ENCODE data around the gene EEFSEC. TPM values are rescaled to one million over a fixed set of nuclear protein-coding genes. Genes with fewer than 3 reads are reported as not detected.

Gene EEFSEC
- polyA plus RNA-seq, 1 donor (not counting 4 experiments of a cell fraction or from before 2014, with no cell fraction given), result 8.7 TPM

GRCh38 chr3:128190501-128190900 is 37.2 kb downstream of the EEFSEC start:
- FAIRE-seq (no peak), DNase-seq (ENCODE audit: low read depth, low spot score) (no peak)
- Histone ChIP-seq H3K27ac (ENCODE audit: control insufficient read depth, insufficient read depth, low read length) (no peak overlapping the region), H3K4me2 (ENCODE audit: control insufficient read depth, extremely low read depth, insufficient read depth, low read depth, low read length) (no peak overlapping the region), H3K36me3 (ENCODE audit: control insufficient read depth in 2 of 2, extremely low read depth in 1 of 2, insufficient read depth in 2 of 2, low read length in 2 of 2) (no peaks in the 10 kb centered on the region), H4K20me1 (ENCODE audit: control insufficient read depth, extremely low read depth, insufficient read depth, low read length) (no peaks in the 10 kb centered on the region), H3K9me3 (ENCODE audit: control insufficient read depth, low read depth, low read length) (no peaks in the 10 kb centered on the region), H2AFZ (ENCODE audit: control insufficient read depth, low read length) (no peak overlapping the region), H3K4me3 (ENCODE audit: control insufficient read depth in 2 of 3, extremely low read depth in 1 of 3, insufficient read depth in 2 of 3, low read depth in 1 of 3, low read length in 3 of 3) (no peak overlapping the region), H3K27me3 (ENCODE audit: control insufficient read depth, extremely low read depth, insufficient read depth, low read length) (no peaks in the 10 kb centered on the region), H3K9me1 (ENCODE audit: control insufficient read depth, extremely low read depth, insufficient read depth, low read length) (no peaks in the 10 kb centered on the region), H3K4me1 (ENCODE audit: control insufficient read depth, extremely low read depth, insufficient read depth, low read length) (peaks cover 3% of the 10 kb centered on the region), H3K9ac (ENCODE audit: control insufficient read depth, extremely low read depth, insufficient read depth, low read length) (no peak overlapping the region), H3K79me2 (ENCODE audit: control insufficient read depth, insufficient read depth, low read length) (no peaks in the 10 kb centered on the region)
- no peak for TF ChIP-seq CTCF (optimal IDR thresholded peaks at IDR 0.05 in 1 of 3, IDR thresholded peaks at IDR 0.05 in 1 of 3, conservative IDR thresholded peaks at IDR 0.05 in 1 of 3; ENCODE audit: extremely low read depth in 1 of 3, insufficient read depth in 2 of 3, low read length in 3 of 3)
- TF ChIP-seq EZH2 (IDR thresholded peaks at IDR 0.05; ENCODE audit: low read length), result no peak
- dilution Hi-C loops (cut with MboI; ENCODE audit: extremely low pct_ligation_motif_present, low sequenced_read_pairs), result no loop called here

DNA sequence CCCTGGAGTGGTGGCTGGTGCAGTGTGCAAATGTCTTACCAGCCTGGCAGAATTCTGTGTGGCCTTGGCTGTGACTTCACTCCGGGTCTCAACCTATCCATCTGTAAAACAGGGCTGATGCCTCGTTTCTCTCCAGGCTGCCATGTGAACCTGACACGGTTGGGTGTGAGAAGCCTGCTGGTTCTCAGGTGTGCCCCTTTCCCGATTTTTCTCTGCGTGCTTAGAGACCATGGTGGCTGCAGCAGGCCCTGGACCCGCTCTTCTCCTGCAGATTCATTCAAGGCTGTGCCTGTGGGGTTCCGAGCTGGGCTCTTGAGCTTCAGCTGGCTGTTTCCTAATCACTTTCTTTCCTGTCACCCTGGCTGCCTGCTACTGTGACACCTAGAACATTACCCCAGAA is 38.9 kb downstream of the EEFSEC start:
- H3K79me2 ChIP-seq (ENCODE audit: control insufficient read depth, insufficient read depth, low read length), result no peaks in the 10 kb centered on the region
- H3K36me3 ChIP-seq (ENCODE audit: control insufficient read depth in 2 of 2, extremely low read depth in 1 of 2, insufficient read depth in 2 of 2, low read length in 2 of 2), result no peaks in the 10 kb centered on the region
- H3K4me3 ChIP-seq (ENCODE audit: control insufficient read depth in 2 of 3, extremely low read depth in 1 of 3, insufficient read depth in 2 of 3, low read depth in 1 of 3, low read length in 3 of 3), result no peak overlapping the region
- H2AFZ ChIP-seq (ENCODE audit: control insufficient read depth, low read length), result no peak overlapping the region
- H3K9me3 ChIP-seq (ENCODE audit: control insufficient read depth, low read depth, low read length), result no peaks in the 10 kb centered on the region
- no peak overlapping the region for H3K27ac ChIP-seq (ENCODE audit: control insufficient read depth, insufficient read depth, low read length)
- H3K9me1 ChIP-seq (ENCODE audit: control insufficient read depth, extremely low read depth, insufficient read depth, low read length), result no peaks in the 10 kb centered on the region
- no peak for FAIRE-seq
- no peak overlapping the region for H3K4me2 ChIP-seq (ENCODE audit: control insufficient read depth, extremely low read depth, insufficient read depth, low read depth, low read length)
- H3K4me1 ChIP-seq (ENCODE audit: control insufficient read depth, extremely low read depth, insufficient read depth, low read length), result peaks cover 3% of the 10 kb centered on the region
- TF ChIP-seq EZH2 (IDR thresholded peaks at IDR 0.05; ENCODE audit: low read length) (no peak), CTCF (optimal IDR thresholded peaks at IDR 0.05 in 1 of 3, IDR thresholded peaks at IDR 0.05 in 1 of 3, conservative IDR thresholded peaks at IDR 0.05 in 1 of 3; ENCODE audit: extremely low read depth in 1 of 3, insufficient read depth in 2 of 3, low read length in 3 of 3) (no peak)
- H3K27me3 ChIP-seq (ENCODE audit: control insufficient read depth, extremely low read depth, insufficient read depth, low read length), result no peaks in the 10 kb centered on the region
- no peak overlapping the region for H3K9ac ChIP-seq (ENCODE audit: control insufficient read depth, extremely low read depth, insufficient read depth, low read length)
- H4K20me1 ChIP-seq (ENCODE audit: control insufficient read depth, extremely low read depth, insufficient read depth, low read length), result no peaks in the 10 kb centered on the region
- no peak for DNase-seq (ENCODE audit: low read depth, low spot score)
- dilution Hi-C loops (cut with MboI; ENCODE audit: extremely low pct_ligation_motif_present, low sequenced_read_pairs), result no loop called here
